Activated CD8-positive, alpha-beta memory T cell treated with anti-CD3 and anti-CD28 coated beads, Interleukin-2, amount 10 ng/mL, durations not matched to agents 7 days and 5 days (primary cell): ENCODE data around the gene PAPSS2. TPM values are rescaled to one million over a fixed set of nuclear protein-coding genes. Genes with fewer than 3 reads are reported as not detected.

ENCODE experiments used
- ATAC-seq: fragments of 150-1000 bp; cut with Tn5 transposase; one replicate; pipeline ENCODE4 v1.10.0; 2021; ENCODE audit warnings: moderate library complexity
- CTCF ChIA-PET: fragments of 350-600 bp; sonication (Branson Sonifier 250); formaldehyde crosslinking; loops from one replicate; lab custom pipeline; 2021; ENCODE audit warnings: antibody characterized with exemption; lab: Charles Lee
- DNase-seq: peaks from one replicate; pipeline ENCODE4 v3.0.0-alpha.2; 2020
- H3K27ac Mint-ChIP-seq: one replicate; pipeline ENCODE4 v1.8.0; 2021; ENCODE audit warnings: mild to moderate bottlenecking, mixed read lengths
- H3K27me3 Mint-ChIP-seq: one replicate; pipeline ENCODE4 v1.8.0; 2021; ENCODE audit warnings: mixed read lengths
- H3K36me3 Mint-ChIP-seq: one replicate; pipeline ENCODE4 v1.8.0; 2021; ENCODE audit warnings: mild to moderate bottlenecking, mixed read lengths
- H3K4me1 Mint-ChIP-seq: one replicate; pipeline ENCODE4 v1.8.0; 2021; ENCODE audit warnings: mixed read lengths
- H3K4me3 Mint-ChIP-seq: one replicate; pipeline ENCODE4 v1.8.0; 2021; ENCODE audit warnings: mild to moderate bottlenecking, moderate library complexity, mixed read lengths
- H3K9me3 Mint-ChIP-seq: one replicate; pipeline ENCODE4 v1.8.0; 2022; ENCODE audit warnings: low read depth, mixed read lengths
- total RNA-seq, 2 experiments: library from RNA; stranded (reverse); gene quantifications; one replicate each; pipeline ENCODE4 v1.2.3, GENCODE V29; 2021

PAPSS2 gene
- total RNA-seq, 2 experiments from 2014 or later, result 0.06 to 0.07 TPM

DNA sequence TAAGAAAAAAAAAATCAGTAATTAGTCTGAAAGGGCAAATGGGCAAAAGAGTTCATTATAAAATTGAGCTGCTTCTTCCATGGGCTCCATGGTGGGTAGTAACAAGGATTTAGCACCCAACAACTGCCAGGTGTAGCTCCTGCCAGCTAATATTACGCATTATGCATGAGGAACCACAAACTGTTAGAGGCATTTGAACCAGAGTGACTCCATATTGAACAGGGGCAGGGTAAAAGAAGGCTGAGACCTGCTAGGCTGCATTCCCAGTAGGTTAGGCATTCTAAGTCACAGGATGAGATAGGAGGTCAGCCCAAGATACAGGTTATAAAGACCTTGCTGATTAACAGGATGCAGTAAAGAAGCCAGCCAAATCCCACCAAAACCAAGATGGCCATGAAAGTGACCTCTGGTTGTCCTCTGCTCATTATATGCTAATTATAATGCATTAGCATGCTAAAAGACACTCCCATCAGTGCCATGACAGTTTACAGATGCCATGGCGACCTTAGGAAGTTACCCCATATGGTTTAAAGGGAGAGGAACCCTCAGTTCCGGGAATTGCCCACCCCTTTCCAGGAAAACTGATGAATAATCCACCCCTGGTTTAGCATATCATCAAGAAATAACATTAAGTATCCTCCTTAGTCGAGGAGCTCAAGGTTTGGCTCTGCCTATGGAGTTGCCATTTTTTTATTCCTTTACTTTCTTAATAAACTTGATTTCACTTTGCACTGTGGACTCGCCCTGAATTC lies 8.7 kb upstream of the PAPSS2 start:
- CTCF ChIA-PET, result no interaction called here
- H3K36me3 Mint-ChIP-seq, result no peaks in the 10 kb centered on the region
- no peaks in the 10 kb centered on the region for H3K9me3 Mint-ChIP-seq
- H3K4me1 Mint-ChIP-seq, result no peaks in the 10 kb centered on the region
- DNase-seq (no peak), ATAC-seq (no peak)
- no peak overlapping the region for H3K27ac Mint-ChIP-seq
- H3K4me3 Mint-ChIP-seq, result no peak overlapping the region
- peaks cover 22% of the 10 kb centered on the region for H3K27me3 Mint-ChIP-seq

- ATAC-seq (no peak), DNase-seq (no peak)
- Mint-ChIP-seq H3K9me3 (no peaks in the 10 kb centered on the region), H3K27me3 (peaks cover 22% of the 10 kb centered on the region), H3K4me3 (no peak overlapping the region), H3K36me3 (no peaks in the 10 kb centered on the region), H3K4me1 (no peaks in the 10 kb centered on the region), H3K27ac (no peak overlapping the region)
- CTCF ChIA-PET, result interaction anchor here (0.6 kb wide), 1 partner anchor 866 kb away, joined by 3 read pairs; no protein-coding TSS in a partner anchor
These were observed 7.9 kb upstream of the PAPSS2 start for GRCh38 chr10:87651801-87652200.

DNA sequence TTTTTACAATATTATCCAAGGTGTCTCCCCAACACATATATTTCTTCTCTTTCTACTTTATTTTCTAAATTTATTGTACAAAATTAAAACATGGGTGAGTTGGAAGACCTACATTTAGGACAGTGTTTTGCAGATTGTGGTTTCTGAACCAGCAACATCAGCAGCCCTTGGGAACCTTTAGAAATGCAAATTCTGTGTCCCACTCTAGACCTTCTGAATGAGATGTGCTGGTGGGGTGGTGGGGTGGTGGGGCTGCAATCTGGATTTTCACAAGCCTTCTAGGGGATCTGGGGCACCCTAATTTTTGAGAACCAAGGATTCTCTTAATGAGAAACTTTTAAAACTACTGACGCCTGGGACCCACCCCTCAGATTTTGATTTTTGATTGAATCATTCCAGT lies 7.4 kb upstream of the PAPSS2 start:
- Mint-ChIP-seq H3K27me3 (peaks cover 22% of the 10 kb centered on the region), H3K4me3 (no peak overlapping the region)
- CTCF ChIA-PET, result interaction anchor here (0.6 kb wide), 1 partner anchor 866 kb away, joined by 3 read pairs; no protein-coding TSS in a partner anchor

GRCh38 chr10:87654212-87654611 lies 5.5 kb upstream of the PAPSS2 start:
- Mint-ChIP-seq H3K27me3 (peaks cover 31% of the 10 kb centered on the region), H3K27ac (no peak overlapping the region), H3K4me3 (no peak overlapping the region), H3K9me3 (no peaks in the 10 kb centered on the region), H3K4me1 (no peaks in the 10 kb centered on the region), H3K36me3 (no peaks in the 10 kb centered on the region)
- CTCF ChIA-PET, result no interaction called here
- no peak for DNase-seq
- ATAC-seq, result no peak

More for the DNA sequence above, 7.4 kb upstream of the PAPSS2 start:
- Mint-ChIP-seq H3K4me1 (no peaks in the 10 kb centered on the region), H3K27ac (no peak overlapping the region), H3K9me3 (no peaks in the 10 kb centered on the region), H3K36me3 (no peaks in the 10 kb centered on the region)
- no peak for ATAC-seq
- no peak for DNase-seq

GRCh38 chr10:87656431-87657072 lies 3.1 kb upstream of the PAPSS2 start:
- H3K27ac Mint-ChIP-seq, result no peak overlapping the region
- H3K27me3 Mint-ChIP-seq, result peaks cover 46% of the 10 kb centered on the region
- DNase-seq, result no peak
- no peaks in the 10 kb centered on the region for H3K9me3 Mint-ChIP-seq
- CTCF ChIA-PET, result interaction anchor here (1.3 to 2.2 kb wide), 5 partner anchors 28 to 117 kb away, joined by 3 to 9 read pairs (median 5); no protein-coding TSS in a partner anchor
- peak; percentile 29 for ATAC-seq
- peaks cover 5% of the 10 kb centered on the region for H3K4me1 Mint-ChIP-seq
- H3K4me3 Mint-ChIP-seq, result no peak overlapping the region
- H3K36me3 Mint-ChIP-seq, result no peaks in the 10 kb centered on the region

- no peaks in the 10 kb centered on the region for H3K9me3 Mint-ChIP-seq
- H3K36me3 Mint-ChIP-seq, result no peaks in the 10 kb centered on the region
- CTCF ChIA-PET, result interaction anchor here (0.7 to 2.2 kb wide), 6 partner anchors 27 to 119 kb away, joined by 3 to 9 read pairs (median 4); no protein-coding TSS in a partner anchor
- H3K4me1 Mint-ChIP-seq, result peaks cover 5% of the 10 kb centered on the region
- H3K27ac Mint-ChIP-seq, result no peak overlapping the region
- no peak overlapping the region for H3K4me3 Mint-ChIP-seq
- ATAC-seq (no peak), DNase-seq (no peak)
- peaks cover 50% of the 10 kb centered on the region for H3K27me3 Mint-ChIP-seq
These were observed 2.3 kb upstream of the PAPSS2 start for GRCh38 chr10:87657371-87657770.

DNA sequence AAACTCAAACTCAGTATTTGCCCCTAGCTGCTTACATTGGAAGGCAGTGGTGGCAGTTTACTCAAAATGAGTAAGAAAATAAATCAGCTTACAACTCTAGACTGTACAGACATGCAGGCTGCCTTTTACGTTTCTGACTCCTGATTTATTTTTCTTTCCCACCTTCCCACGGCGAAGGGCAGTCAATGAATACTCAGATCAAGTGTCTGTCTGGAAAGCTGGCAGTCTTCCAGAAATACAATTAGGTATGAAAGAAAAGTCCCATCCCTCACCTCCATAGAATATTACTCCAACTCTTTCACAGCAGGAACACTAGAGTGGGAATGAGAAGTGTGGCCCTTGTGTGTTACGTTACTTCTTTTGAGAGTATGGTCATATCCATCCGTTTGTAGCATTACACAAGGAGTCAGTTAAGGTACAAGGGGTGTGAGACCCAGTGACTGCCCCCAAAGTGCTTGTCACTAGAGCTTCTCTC lies 1.3 kb upstream of the PAPSS2 start:
- Mint-ChIP-seq H3K4me3 (no peak overlapping the region), H3K4me1 (peaks cover 5% of the 10 kb centered on the region), H3K36me3 (no peaks in the 10 kb centered on the region), H3K27me3 (peaks cover 50% of the 10 kb centered on the region), H3K27ac (no peak overlapping the region), H3K9me3 (no peaks in the 10 kb centered on the region)
- ATAC-seq (no peak), DNase-seq (no peak)
- CTCF ChIA-PET, result interaction anchor here (0.7 to 2.2 kb wide), 4 partner anchors 75 to 120 kb away, joined by 3 to 9 read pairs (median 7); no protein-coding TSS in a partner anchor

DNA sequence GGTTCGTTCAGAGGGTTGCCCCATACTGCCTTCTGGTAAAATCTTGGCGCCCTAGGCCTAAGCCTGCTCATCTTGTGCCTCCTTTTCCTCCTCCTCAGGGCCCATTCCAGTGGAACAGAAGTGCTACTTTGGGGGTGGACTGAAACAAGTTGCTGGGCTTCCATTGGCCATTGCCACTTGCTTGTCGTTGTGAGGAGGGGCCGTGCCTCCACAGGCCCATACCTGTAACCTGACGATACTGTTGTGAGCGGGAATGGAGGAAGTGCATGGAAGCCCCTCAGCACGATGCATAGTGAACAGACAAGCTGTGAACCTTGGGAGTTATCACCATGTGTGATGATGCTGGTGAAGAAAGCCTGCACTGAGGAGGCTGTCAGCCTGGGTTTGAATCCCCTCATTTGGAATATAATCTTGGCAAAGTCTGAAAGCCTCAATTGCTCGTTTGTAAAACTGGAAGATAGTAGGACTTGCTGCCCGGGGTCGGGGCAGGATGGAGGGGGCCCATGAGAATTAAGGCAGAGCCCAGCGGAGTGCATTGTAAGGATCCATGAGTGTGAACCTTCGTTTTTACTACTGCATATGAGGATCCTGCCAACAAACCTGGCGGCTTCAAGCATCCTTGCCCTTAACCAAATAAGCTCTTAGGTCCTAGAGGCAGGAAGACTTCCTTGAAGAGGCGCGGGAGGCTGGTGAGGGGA lies 671 bp upstream of the PAPSS2 start:
- Mint-ChIP-seq H3K9me3 (no peaks in the 10 kb centered on the region), H3K27me3 (peaks cover 56% of the 10 kb centered on the region), H3K4me3 (peak overlapping the region; percentile 48), H3K36me3 (no peaks in the 10 kb centered on the region), H3K4me1 (peaks cover 5% of the 10 kb centered on the region), H3K27ac (no peak overlapping the region)
- DNase-seq, result no peak
- ATAC-seq, result no peak
- CTCF ChIA-PET, result interaction anchor here (1.0 to 2.2 kb wide), 2 partner anchors 74 to 112 kb away, joined by 3 to 9 read pairs; no protein-coding TSS in a partner anchor

GRCh38 chr10:87660484-87661133 lies 931 bp downstream of the PAPSS2 start:
- H3K4me1 Mint-ChIP-seq, result peaks cover 5% of the 10 kb centered on the region
- no peaks in the 10 kb centered on the region for H3K36me3 Mint-ChIP-seq
- ATAC-seq, result no peak
- peak overlapping the region; percentile 58 for H3K4me3 Mint-ChIP-seq
- CTCF ChIA-PET, result interaction anchor here (0.7 kb wide), 1 partner anchor 71 kb away, joined by 6 read pairs; no protein-coding TSS in a partner anchor
- no peaks in the 10 kb centered on the region for H3K9me3 Mint-ChIP-seq
- DNase-seq, result no peak
- H3K27ac Mint-ChIP-seq, result no peak overlapping the region
- peaks cover 52% of the 10 kb centered on the region for H3K27me3 Mint-ChIP-seq

- H3K27me3 Mint-ChIP-seq, result peaks cover 49% of the 10 kb centered on the region
- no peak overlapping the region for H3K4me3 Mint-ChIP-seq
- no peaks in the 10 kb centered on the region for H3K36me3 Mint-ChIP-seq
- DNase-seq (no peak), ATAC-seq (no peak)
- CTCF ChIA-PET, result no interaction called here
- H3K9me3 Mint-ChIP-seq, result no peaks in the 10 kb centered on the region
- no peak overlapping the region for H3K27ac Mint-ChIP-seq
- H3K4me1 Mint-ChIP-seq, result peaks cover 5% of the 10 kb centered on the region
These were observed 2.4 kb downstream of the PAPSS2 start for GRCh38 chr10:87661861-87662785.

DNA sequence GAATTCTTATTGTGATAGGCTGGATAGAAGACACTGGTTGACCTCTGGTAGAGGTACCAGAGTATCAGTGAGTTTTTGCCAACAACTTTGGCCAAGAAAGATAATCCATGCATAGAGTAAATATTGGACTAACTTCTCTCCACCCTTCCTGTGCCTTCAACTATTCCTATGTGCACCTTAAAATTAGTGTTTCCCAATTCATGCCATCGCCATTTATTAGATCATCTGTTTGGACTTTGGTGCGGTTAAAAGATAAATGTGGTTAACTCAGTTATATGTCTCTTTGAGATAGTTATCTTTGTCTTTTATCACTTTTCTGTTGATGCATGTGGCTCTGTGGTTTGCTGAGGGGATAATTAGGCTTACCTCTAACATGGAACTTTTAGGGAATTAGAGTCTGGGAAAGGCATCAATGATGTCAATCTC lies 4.6 kb downstream of the PAPSS2 start:
- Mint-ChIP-seq H3K27ac (no peak overlapping the region), H3K4me1 (peaks cover 5% of the 10 kb centered on the region), H3K9me3 (no peaks in the 10 kb centered on the region), H3K27me3 (peaks cover 46% of the 10 kb centered on the region), H3K4me3 (no peak overlapping the region), H3K36me3 (no peaks in the 10 kb centered on the region)
- DNase-seq, result no peak
- CTCF ChIA-PET, result no interaction called here
- no peak for ATAC-seq

DNA sequence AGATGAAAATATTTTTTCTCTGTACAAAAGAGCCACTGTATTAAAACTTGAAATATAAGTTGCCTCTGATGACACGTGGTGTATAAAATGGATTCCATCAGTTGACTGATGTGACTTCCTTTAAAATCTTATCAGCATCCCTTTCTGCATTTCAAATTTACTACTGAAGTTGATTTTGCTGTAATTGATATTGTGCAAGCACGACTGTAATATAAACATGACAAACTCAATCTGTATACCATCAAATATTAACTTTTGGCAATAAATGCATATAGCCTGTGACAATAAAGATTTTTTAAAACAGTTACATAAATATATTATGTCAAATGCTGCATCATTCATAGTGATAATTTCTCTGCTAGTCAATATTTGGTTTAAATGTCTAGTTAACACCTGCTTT lies 7.8 kb downstream of the PAPSS2 start:
- H3K4me3 Mint-ChIP-seq, result no peak overlapping the region
- CTCF ChIA-PET, result no interaction called here
- no peaks in the 10 kb centered on the region for H3K36me3 Mint-ChIP-seq
- no peak overlapping the region for H3K27ac Mint-ChIP-seq
- ATAC-seq (no peak), DNase-seq (no peak)
- H3K27me3 Mint-ChIP-seq, result peaks cover 39% of the 10 kb centered on the region
- H3K9me3 Mint-ChIP-seq, result no peaks in the 10 kb centered on the region
- peaks cover 2% of the 10 kb centered on the region for H3K4me1 Mint-ChIP-seq
